HG03469 (cell line): ENCODE measurements around the gene PLD5.
A peak's percentile ranks its signal among the peaks of the same experiment; 100 is the strongest.
"Not testable (repeated sequence)": the region's sequence is repeated elsewhere in the genome, so short reads cannot be mapped to it uniquely, and the experiment has no call there.

Experiments used
- ATAC-seq: cut with Tn5 transposase; IDR thresholded peaks from one replicate; pipeline ENCODE4 v1.9.1; 2021; ENCODE audit warnings: mild to moderate bottlenecking, moderate library complexity, moderate number of reproducible peaks; ENCODE audit not compliant: unreplicated experiment

The PLD5 gene

DNA sequence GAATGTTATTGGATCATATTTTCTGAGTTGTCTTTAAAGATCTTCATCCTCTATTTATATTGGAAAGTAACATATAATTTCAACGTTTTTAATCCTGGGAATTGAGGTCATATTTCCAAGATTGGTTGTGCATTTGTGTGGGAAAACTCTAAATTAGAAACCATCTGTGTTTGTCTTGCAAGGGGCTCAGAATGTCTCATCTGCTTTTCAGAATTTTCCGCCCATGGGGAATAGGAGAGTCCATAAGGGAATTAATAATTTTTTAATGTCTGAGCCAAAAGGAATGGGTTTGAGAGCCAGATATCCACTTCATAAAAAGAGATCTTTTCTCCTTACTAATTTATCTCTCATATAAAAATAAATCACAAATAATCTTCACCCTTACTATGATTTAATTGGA lies 440.8 kb downstream of the PLD5 start:
- no peak for ATAC-seq

GRCh38 chr1:242081446-242081845 lies 443.1 kb downstream of the PLD5 start:
- ATAC-seq = no peak

DNA sequence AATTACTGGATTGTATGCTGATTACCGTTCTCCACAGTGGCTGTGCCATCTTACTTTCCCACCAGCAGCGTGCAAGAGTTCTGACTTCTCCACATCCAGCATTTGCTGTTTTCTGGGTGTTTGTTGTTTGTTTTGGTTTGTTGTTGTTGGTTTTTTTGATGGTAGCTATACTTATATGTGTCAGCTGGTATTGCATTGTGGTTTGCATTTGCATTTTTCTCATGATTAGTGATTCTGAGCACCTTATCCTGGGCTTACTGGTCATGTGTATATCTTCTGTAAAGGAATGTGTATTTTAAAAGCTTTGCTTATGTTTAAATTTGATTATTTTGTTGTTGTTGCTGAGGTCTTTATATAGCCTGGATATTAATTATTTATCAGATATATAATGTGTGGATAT lies 458.7 kb downstream of the PLD5 start:
- no peak for ATAC-seq

- no peak for ATAC-seq
These were observed 462.2 kb downstream of the PLD5 start for GRCh38 chr1:242062271-242062670.

DNA sequence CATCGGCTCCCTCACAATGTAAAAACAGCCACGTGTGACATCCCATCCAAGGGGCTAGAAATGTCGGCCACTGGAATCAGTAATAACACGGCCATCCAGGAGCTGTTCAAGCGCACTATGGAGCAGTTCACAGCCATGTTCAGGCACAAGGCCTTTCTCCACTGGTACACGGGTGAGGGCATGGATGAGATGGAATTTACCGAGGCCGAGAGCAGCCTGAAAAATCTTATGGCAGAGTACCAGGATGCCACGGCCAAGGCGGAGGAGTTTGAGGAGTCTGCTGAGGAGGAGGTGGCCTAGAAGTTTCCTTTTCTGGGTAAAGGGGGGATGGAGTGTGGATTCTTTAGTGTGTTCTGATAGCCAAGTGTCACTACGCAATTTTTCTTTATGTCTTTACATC lies 464.5 kb downstream of the PLD5 start:
- no peak for ATAC-seq

- ATAC-seq = peak; percentile 65
These were observed 465.9 kb downstream of the PLD5 start for GRCh38 chr1:242058582-242058981.

DNA sequence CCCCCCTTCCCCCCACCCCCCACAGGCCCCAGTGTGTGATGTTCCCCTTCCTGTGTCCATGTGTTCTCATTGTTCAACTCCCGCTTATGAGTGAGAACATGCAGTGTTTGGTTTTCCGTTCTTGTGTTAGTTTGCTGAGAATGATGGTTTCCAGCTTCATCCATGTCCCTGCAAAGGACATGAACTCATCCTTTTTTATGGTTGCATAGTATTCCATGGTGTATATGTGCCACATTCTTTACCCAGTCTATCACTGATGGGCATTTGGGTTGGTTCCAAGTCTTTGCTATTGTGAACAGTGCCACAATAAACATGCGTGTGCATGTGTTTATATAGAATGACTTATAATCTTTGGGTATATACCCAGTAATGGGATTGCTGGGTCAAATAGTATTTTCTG lies 466.3 kb downstream of the PLD5 start:
- not testable (repeated sequence) for ATAC-seq

DNA sequence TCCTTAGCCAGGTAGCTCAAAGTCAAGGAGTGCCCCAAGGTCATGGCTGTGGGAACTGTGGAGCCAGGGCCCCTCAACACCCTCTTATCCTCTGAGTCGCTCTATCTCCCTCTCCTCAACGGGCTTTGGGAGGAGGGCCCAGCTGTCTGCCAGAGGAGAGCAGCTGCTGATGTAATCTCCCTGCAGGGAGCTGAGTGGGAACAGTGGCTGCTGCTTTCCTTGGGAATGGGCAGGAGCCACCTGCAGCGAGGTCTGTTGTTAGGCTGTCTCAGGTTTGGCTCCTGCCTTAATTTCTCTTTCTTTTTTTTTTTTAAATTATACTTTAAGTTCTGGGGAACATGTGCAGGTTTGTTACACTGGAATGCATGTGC lies 466.8 kb downstream of the PLD5 start:
- no peak for ATAC-seq

DNA sequence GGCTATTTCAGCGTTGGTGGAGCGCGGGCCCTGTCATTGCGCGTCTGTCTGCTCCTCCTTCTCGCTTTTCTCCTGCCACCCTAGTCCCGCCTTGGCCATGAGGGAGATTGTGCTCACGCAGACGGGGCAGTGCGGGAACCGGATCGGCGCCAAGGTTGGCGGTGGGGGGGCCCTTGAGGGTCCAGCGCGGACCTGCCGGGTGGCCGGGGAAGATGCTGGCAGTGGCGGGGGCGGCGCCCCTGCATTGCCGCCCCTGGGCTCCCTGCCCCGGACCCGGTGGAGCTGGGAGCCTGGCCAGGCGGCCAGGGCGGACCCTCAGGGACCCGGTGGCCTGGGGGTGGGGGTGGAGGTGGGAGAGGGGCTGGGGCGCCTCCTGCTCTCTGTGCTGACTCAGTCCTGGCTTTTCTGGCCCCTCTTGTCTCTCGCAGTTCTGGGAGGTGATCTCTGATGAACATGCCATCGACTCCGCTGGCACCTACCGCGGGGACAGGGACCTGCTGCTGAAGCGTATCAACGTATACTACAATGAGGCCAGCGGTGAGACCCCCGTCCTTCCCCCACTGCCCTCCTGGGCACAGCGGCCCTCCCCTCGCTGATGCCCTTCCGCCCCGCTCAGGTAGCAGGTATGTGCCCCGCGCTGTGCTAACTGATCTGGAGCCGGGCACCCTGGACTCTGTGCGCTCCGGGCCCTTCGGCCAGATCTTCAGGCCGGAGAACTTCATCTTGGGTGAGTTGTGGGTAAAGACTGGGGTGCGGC lies 467.3 kb downstream of the PLD5 start:
- no peak for ATAC-seq

DNA sequence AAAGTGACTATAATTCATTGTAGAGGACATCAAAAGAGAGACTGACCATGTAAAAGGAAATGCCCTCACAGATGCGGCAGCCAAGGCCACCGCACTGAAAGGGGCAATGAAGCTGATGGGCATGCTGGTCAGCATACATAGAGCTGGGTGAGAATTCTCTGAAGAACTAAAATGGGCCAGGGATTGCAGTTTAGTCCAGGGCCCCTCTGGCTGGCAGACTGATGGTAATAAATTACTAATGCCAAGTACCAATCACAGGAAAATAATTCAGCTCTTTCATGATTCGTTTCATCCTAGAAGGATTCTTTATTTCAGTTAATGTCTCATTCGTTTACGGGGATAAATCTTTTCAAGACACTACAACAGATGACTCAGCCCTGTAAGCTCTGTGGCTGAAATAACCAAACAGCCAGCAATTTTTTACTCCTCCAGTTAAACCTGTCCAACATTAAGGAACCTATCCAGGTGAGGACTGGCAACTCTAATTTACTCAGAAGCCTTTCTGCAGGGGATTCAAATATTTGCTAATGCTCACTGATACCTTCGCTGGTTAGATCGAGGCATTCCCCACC lies 468.7 kb downstream of the PLD5 start:
- ATAC-seq = no peak

GRCh38 chr1:242043165-242043564 lies 481.3 kb downstream of the PLD5 start:
- no peak for ATAC-seq

DNA sequence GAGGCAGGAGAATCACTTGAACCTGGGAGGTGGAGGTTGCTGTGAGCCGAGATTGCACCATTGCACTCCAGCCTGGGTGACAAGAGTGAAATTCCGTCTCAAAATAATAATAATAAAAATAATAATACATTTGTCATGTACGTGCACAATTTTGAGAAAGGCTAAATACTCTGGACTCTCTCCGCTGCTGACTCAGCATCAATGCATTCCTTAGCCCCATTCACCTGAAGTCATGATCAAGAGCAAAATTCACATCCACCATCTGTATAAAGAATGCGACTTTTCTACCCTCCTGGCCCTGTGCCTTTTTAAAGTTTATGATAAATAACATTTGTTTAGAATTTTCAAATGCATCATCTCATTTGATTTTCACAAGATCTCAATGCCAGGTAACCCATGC lies 490.1 kb downstream of the PLD5 start:
- no peak for ATAC-seq

GRCh38 chr1:242033447-242033846 lies 491.1 kb downstream of the PLD5 start:
- ATAC-seq = no peak
